Uterus (tissue), 2 donors: Measurements from ENCODE around the gene AKAP1.

Experiments used
- POLR2A ChIP-seq, 2 donors: fragments of 450-650 bp; IDR thresholded peaks; one replicate each; pipeline ENCODE4 v1.6.1; 2016; ENCODE audit warnings: antibody characterized with exemption in 2 of 2, mild to moderate bottlenecking in 1 of 2, moderate library complexity in 1 of 2
- TF ChIP-seq, protein P1 (sequence below), 4 experiments: fragments of 200-600 bp in 2 of 4; fragments of 450-650 bp in 2 of 4; sonication (generic) in 2 of 4; IDR thresholded peaks; one replicate each; pipeline ENCODE4 v1.5.1; 2016 to 2019; ENCODE audit warnings: antibody characterized with exemption in 4 of 4, mild to moderate bottlenecking in 2 of 4, moderate library complexity in 1 of 4

DNA sequence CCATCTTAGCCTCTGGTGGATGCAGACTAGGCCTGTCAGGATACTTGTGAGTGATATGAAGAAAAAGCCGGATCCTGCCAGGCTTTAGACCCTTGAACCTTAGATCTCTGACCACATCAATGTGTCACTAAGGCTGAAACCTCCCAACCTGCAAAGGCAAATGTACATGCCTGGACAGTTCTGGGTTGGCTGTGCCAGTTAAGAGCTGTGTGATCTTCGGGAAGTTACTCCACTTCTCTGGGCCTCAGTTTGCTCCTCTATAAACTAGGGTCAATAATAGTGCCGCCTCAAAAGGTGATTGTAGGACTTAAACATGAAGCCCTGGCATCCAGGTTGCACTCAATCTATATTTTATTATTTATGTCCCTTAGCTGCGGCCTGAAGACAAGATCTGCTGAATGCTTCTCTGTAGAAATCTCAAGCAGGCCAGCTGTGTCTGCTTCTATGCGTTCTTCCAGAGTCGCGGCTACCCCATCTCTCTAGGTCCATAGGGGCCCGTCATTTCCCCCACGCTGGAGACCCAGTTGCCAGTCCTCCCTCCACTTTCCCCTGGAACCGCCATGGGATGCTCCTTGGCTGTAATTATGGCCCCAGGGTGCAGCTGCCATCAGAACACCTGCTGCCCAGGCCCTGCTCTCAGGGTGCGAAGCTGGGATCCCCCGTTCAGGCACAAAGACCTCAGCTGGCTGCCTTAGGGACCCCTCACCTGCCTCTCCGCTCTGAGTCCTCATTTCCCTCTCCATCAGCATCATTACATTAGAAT, 50.2 kb downstream of the AKAP1 start:
- TF ChIP-seq, protein P1, sequence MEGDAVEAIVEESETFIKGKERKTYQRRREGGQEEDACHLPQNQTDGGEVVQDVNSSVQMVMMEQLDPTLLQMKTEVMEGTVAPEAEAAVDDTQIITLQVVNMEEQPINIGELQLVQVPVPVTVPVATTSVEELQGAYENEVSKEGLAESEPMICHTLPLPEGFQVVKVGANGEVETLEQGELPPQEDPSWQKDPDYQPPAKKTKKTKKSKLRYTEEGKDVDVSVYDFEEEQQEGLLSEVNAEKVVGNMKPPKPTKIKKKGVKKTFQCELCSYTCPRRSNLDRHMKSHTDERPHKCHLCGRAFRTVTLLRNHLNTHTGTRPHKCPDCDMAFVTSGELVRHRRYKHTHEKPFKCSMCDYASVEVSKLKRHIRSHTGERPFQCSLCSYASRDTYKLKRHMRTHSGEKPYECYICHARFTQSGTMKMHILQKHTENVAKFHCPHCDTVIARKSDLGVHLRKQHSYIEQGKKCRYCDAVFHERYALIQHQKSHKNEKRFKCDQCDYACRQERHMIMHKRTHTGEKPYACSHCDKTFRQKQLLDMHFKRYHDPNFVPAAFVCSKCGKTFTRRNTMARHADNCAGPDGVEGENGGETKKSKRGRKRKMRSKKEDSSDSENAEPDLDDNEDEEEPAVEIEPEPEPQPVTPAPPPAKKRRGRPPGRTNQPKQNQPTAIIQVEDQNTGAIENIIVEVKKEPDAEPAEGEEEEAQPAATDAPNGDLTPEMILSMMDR (IDR thresholded peaks at IDR 0.05): no peak
- no peak for TF ChIP-seq POLR2A (IDR thresholded peaks at IDR 0.05)
